ELF-1 (cell line): ENCODE data around the gene RC3H1.
"Not testable (repeated sequence)": the region's sequence is repeated elsewhere in the genome, so short reads cannot be mapped to it uniquely, and the experiment has no call there.

Experiments
- DNase-seq: peaks from one replicate; pipeline ENCODE4 v3.0.0-alpha.2; 2016; ENCODE audit warnings: low read depth, low spot score

RC3H1 gene

DNA sequence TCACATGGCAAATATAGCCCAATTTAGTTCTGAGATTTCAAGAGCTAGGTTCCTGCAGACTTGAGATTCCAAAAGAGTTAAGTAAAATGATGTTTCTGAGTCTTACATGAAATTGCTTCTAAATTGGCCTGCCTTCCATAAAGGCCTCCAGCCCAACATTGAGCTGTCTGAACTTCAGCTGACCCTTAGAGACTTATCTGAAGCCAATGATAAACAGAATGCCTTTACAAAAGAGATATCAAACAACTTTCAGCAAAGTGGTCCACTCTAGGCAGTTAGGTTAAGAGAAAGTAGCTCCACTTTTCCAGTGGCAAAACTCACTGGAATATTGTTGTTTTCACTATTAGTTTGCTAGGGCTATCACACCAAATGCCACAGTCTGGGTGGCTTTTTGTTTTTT lies 6.3 kb upstream of the RC3H1 start:
- no peak for DNase-seq

DNA sequence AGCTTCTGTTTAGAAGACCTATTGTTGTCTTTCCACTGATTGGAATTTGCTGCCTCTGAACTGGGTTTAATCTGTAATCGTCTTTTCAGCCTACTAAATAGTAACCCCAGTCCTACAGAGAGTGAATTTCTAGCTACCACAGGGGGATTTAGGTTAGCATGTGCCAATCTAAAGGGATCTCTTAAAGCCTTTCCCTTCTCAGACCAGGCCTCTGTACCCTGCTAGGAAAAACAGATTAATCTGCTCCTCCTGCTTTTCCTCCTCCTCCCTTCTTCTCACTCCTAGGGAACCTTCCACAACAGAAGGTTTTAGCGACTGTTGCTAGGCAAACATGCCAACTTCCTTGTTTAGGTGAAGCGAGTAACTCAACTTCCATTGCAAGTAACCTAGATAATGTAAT lies 1.3 kb upstream of the RC3H1 start:
- peak; percentile 66 for DNase-seq

DNA sequence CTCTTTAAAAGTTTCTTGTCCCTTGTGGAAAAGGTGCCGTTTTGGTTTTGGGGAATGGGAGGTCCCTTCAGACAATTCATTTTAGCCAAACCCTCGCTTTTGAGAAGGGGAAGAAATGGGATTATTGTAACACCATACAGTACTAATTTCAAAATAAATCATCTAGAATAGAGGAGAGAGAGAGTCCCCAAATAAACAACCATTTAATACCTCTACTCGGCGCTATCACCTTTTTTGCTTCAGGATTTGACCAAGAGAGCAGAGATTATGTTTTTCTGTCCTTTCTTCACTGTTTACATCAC lies 770 bp upstream of the RC3H1 start:
- DNase-seq, result no peak

DNA sequence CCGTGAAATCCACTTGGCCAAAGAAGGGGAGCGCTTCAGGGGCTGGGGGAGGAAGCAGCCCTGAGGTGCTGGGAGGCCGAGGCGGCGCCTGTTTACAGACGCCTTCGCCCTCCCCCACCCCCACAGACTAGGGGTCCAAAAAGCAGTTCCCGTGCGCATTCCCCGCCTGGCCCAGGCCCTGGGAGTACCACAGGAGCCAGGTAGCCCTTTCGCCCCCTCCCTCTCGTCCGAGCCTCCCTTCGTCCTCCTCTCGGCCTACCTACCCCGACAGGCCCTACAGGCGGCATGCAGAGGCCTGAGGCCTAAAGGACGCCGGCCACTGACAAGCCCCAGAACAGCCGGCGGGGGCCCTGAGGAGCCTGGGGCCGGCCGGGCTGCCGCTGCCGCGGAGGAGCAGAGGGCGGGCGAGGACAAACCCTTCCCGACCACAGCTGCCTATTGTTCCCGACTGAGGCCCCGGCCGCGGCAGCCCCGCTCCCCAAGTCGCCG lies 522 bp downstream of the RC3H1 start:
- DNase-seq, result peak; percentile 85

DNA sequence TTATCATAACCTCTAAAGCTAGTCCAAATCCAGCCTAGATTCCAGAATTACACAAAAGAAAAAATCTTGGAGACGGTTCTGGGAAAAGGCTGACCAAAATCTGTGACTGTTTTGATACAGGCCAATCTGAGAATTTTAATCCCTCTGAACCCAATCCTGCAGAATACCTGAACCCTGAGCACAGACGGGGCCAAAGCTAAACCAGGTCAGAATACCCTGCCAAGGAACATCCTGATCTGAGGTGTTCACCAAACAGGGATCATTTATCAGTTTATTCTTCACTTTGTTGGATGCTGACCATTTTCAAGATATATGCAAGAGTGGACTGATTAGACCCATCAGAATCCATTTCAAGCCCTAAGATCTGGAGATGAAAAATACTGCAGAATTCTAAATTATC lies 3.6 kb downstream of the RC3H1 start:
- no peak for DNase-seq

DNA sequence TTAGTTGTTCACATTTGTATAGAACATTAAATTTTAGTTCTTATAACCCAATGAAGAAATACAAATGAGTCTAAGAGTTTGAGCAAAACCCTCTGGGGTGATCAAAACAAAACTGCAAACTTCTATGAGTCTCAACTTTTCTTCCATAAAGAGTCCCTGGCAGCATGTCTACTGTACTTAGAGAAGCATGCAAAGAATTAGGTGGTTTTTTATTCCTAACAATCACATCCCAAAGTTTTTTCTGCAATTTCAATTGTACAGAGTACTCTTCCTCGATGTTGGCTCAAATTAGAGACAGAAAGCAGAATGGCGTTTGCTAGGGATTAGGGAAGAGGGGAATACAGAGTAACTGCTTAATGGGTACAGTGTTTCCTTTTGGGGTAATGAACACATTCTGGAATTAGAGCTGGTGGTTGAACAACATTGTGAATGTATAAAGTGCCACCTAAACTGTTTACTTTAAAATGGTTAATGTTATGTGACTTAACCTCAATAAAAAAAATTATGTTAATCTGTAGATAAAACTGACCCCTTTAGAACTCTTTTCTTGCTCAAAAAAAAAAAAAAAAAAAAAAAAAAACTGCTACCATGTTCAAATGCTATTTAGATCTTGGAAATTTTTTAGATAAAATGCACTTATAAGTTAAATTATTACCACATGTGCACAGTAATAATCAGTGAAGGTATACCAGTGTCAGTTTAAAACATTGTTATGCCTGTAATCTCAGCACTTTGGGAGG lies 4.8 kb downstream of the RC3H1 start:
- DNase-seq, result no peak

DNA sequence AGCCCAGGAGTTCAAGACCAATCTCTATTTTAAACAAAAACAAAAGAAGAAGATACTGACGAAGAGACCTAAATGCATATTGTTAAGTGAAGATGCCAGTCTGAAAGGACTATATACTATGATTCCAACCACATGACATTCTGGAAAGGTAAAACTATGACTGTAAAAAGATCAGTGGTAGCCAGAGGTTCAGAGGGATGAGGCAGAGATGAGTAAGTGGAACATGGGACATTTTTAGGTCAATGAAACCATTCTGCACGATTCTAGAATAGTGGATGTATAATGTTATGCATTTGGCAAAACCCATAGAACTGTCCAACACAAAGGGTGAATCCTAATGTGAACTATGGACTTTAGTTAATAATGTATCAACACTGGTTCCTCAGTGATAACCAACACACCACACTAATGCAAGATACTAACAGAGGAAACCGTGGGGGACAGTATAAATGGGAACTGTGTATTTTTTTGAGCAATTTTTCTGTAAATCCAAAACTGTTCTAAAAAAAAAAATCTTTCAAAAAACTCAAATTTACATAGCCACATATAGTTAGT lies 8.2 kb downstream of the RC3H1 start:
- no peak for DNase-seq

DNA sequence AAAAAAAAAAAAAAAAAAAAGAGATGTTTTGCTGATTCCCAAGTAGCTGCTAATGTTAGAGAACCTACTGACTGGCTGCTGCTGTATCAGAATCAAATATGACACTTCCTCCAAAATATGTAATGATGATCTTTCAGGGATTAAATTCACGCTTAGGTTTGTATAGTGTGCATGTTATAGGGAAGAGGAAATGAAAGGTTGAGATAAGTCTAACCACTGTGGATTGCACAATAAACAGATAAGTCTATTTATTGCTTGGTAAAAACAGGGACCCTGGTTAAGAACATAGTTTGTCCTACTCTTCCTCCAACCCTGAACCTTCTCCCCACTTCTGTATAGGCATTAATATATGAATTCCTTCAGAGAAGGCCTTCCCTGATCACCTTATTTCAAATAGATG lies 13.2 kb downstream of the RC3H1 start:
- DNase-seq, result no peak

DNA sequence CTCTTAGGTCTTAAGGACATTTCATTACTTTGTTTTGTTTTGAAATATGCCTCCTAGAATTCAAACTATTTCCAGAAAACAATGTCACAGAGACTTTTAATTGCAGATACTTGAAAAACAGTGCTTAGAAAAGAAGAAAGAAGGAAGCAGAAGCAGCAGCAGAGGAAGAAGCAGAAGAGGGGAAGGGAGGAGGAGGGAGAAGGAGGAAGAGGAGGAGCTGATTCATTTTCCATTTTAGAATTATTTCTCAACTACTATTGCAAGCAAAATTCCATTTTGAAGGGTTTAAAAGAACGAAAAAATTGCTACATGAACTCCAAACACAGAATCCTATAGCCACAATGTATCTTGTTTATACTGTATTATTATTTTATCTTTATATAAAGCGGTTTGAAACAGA lies 13.9 kb downstream of the RC3H1 start:
- no peak for DNase-seq

DNA sequence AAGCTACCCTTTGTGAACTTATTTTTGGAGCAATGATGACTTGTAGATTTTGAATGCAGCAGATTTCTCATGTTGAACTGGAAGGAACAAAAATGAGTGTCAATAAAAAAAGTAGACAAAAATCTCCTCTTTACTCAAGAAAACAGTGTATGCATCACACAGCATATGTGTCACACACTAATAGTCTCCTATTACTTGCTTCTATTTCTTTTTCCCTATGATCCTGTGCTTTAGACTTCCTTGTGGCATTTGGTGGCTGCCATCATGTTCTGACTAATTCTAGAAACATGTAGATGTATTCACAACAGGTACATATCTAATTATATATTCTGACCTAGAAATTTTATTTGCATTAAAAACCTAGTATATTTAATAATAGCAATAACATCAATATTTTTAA lies 14.3 kb downstream of the RC3H1 start:
- no peak for DNase-seq

DNA sequence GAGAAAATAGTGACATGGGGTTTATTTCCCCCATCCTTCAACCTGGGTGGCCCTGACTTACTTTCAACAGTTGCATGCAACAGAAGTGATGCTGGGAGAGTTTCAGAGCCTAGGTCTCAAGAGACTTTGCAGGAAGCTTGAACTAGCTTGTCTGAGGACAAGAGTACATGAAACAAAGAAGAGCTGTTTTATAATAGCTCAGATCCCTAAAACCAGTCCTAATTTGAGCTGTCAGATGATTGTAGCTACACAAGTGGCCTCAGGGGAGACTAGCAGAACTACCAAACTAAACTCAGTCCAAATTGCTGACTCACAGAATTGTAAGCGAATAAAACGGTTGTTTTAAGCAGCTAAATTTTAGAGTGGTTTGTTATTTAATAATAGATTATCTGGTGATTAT lies 17.1 kb downstream of the RC3H1 start:
- no peak for DNase-seq

DNA sequence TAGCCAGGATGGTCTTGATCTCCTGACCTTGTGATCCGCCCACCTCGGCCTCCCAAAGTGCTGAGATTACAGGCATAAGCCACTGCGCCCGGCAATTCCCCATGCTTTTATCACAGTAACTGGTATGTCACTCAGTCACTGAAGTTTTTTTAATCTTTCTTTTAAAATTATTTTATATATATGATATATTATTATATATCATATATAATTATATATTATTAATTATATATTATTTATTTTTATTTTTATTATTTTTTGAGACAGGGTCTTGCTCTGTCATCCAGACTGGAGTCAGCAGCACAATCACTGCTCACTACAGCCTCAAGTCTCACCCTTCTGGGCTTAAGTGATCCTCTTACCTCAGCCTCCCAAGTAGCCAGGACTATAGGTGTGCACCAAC lies 18.3 kb downstream of the RC3H1 start:
- no peak for DNase-seq

DNA sequence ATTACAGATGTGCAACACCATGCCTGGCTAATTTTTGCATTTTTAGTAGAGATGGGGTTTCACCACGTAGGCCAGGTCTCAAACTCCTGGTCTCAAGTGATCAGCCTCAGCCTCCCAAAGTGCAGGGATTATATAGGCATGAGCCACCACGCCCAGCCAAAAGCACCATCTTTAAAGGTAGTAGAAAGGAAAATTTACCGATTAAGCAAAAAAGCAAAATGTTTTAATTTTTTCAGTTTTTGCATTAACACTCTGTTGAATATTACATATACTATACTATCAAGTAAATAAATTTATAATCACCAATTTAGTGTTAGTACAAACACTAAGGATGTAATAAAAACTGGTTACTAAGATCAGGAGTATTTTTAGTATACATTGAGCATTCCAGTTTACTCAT lies 20.6 kb downstream of the RC3H1 start:
- no peak for DNase-seq

DNA sequence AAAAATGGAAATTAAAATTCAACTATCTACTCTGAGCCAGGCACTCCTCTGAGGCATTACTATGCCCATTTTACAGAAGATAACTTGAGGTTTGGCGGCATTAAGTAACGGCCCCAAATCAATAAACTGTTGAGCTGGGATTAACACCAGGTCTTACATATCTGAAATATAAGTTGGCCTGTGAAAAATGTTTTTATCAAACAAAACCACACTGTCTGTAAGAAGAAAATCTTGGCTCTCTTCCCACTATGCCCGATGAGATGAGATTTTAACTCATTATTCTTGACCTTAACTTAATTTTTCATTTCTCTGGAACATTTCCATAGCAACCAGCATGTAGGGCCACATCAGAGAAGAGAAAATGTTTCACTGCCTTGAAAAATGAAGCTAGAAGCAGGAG lies 21.8 kb downstream of the RC3H1 start:
- no peak for DNase-seq

DNA sequence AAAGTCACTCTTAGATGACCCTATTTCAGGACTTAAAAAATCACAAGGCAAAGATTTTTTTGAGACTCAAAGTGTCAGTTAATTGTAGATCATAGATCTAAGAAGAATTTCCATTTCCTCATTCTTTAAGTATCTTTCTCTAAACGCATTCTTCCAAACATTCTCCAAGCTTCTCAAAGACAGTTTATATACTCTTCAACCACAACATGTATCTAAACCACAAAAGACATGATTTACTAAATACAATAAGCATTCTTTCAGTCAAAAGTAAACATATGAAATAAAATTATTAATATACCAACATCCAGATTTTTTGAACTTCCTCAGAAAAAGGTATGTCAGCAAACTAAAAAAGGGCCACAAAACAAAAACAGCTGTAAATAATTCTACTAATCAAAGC lies 24.4 kb downstream of the RC3H1 start:
- no peak for DNase-seq

DNA sequence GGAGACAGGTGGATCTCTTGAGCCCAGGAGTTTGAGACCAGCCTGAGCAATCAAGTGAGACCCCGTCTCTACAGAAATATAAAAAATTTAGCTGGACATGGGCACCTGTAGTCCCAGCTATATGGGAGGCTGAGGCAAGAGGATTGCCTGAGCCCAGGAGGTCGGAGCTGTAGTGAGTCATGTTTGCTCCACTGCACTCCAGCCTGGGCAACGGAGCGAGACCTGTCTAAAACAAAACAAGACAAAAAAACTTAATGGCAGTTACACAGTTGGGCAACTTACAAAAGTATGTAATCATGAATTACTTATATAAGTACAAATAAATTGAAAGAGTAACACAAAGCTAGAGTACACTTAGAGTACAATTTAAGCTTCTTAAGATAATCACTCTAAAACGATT lies 25.2 kb downstream of the RC3H1 start:
- no peak for DNase-seq

DNA sequence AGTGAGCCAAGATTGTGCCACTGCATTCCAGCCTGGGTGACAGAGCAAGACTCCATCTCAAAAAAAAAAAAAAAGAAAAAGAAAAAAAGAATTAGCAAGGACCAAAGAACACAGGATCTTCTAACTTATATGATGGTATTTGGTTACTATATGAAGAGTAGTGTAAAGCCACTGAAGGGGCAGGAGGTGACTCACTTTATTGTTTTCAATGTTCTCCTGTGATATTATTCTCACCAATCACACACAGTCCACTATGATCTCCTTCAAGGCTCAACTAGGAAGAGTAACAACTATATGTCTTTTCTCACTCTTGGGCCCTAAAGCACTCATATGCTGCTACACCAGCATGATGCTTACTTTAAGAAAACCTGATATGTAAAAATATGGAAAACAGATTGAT lies 26.7 kb downstream of the RC3H1 start:
- DNase-seq, result no peak

DNA sequence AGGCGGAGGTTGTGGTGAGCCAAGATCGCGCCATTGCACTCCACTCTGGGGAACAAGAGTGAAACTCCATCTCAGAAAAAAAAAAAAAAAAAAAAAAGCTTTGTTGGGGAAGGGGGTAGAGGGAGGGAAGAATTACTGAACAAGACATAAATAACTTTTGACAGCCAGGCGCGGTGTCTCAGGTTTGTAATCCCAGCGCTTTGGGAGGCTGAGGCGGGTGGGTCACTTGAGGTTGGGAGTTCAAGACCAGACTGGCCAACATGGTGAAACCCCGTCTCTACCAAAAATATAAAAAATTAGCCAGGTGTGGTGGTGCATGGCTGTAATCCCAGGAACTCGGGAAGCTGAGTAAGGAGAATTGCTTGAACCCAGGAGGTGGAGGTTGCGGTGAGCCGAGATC lies 28.2 kb downstream of the RC3H1 start:
- DNase-seq, result not testable (repeated sequence)

DNA sequence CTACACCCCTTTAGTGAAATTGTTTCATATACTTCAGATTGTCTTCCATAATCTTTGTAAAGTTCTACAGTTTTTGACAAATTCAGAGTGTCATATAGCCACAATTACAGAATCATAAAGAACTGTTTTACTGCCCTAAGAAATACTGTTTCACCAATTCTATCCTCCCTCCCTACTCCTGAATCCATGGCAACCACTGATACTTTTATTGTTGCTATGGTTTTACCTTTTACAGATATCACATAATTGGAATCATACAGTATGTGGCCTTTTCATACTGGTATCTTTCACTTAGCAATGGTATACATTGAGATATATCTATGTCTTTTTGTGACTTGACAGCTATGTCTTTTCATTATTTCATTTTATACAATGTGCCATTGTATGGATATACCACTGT lies 34.1 kb downstream of the RC3H1 start:
- DNase-seq, result no peak

DNA sequence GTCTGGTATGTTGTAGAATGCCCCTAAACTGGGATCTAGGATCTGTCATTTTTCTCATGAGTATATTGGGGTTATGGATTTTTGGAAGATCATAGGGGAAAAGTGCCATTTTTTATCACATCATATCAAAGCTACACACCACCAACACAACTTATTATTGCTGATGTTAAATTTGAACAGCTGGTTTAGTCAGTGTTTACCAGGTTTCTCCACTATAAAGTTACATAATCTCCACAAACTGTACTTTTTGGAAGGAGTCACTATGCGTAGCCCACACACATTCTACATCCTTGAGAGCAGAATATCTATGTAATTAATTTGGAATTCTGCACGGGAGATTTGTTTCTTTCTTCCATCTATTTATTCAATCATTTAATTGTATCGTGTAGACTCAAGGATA lies 35.2 kb downstream of the RC3H1 start:
- DNase-seq, result no peak

DNA sequence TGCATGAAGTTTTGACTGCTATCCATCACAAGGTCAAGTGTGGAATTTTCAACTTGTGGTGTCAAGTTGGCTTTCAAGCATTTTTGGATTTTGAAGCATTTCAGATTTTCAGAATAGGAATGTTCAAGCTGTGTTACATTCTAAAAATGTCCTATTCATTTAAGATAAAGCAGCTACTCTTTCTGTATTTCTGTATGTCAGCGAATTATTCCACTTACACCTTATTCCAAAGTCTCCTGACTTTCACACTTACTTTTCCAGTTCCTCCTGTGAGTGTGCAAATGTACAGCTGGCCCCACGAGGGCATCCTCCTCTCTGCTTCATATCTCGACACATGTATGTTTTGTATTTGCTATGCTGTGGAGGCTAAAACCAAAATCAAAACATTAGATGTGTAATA lies 51.9 kb downstream of the RC3H1 start:
- no peak for DNase-seq

DNA sequence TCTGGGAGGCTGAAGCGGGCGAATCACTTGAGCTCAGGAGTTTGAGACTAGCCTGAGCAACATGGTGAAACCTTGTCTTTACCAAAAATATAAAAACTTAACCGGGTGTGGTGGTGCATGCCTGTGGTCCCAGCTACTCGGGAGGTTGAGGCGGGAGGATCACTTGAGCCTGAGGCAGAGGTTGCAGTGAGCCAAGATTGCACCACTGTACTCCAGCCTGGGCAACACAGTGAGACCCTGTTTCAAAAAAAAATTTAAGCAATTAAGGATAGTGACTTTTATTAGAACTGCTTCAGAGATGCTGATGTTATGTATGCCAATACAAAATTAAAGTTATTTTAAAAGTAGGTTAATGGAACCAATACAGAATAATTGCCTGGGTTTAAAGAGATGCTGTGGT lies 56.3 kb downstream of the RC3H1 start:
- DNase-seq, result not testable (repeated sequence)

DNA sequence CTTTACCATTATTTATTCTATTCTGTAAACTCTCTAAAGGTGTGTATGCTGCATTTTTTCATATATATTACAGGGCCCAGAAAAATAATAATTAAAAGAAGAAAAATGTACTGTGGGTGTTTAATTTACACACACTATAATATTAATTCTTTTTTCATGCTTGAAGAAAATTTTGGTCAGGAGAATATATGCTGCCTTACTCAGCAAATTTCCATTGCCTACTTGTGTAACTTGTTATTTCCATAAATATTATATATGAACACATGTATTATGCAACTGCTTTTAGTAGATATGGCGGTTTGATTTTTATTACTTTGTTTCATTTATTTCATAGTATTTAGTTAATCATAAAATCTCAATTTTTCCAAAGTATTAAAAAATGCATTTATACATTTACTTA lies 58.7 kb downstream of the RC3H1 start:
- no peak for DNase-seq

DNA sequence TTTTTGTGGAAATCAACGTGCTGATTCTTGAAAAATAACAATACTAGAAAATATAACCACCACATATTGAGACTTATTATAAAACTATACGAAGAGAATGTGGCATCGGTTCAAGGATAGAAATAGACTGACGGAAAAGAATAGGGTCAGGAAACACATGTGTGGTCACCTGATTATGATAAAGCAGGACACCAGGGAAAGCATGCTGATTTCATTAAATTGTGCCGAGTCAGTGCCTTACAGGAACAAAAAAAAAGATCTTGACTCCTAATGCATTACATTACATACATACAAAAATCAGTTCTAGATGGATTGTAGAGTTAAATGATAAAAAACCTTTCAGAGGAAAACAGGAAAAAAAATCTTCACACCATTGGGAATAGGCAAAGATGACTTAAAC lies 61.5 kb downstream of the RC3H1 start:
- DNase-seq, result no peak
